ENCODE results near the gene SPOCK3.

GRCh38 chr4:166977596-166977995 is 256.7 kb downstream of the SPOCK3 start:
- no peak for TF ChIP-seq CTCF (IDR thresholded peaks at IDR 0.05)
- TF ChIP-seq POLR2A (IDR thresholded peaks at IDR 0.05) = no peak
